Measurements from ENCODE around the gene ANGPT4. TPM values are rescaled to one million over a fixed set of nuclear protein-coding genes. Genes with fewer than 3 reads are reported as not detected.

ANGPT4 gene
- total and polyA plus RNA-seq, 2 of the 13 experiments (the other 11 are each of a cell fraction or from before 2014, with no cell fraction given) = not detected

DNA sequence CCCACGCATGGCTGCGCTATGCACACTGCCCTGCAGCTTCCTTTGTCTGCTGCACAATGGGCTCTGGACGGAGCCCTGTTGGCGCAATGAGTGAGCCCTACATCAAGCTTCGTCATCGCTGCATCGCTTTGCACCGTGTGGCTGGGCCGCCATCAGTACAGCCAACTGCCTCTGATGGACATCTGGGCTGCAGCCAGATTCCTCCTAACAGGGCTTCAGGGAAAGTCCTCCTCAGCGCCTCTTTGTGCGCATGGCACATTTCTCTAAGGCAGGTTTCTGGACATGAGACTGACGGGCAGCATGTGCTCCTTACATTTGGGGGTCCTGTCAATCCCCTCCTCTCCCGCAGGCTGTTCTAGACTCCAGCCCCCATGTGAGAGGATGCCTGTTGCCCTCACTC lies 29.7 kb upstream of the ANGPT4 start (continued):
- TF ChIP-seq, protein P1, sequence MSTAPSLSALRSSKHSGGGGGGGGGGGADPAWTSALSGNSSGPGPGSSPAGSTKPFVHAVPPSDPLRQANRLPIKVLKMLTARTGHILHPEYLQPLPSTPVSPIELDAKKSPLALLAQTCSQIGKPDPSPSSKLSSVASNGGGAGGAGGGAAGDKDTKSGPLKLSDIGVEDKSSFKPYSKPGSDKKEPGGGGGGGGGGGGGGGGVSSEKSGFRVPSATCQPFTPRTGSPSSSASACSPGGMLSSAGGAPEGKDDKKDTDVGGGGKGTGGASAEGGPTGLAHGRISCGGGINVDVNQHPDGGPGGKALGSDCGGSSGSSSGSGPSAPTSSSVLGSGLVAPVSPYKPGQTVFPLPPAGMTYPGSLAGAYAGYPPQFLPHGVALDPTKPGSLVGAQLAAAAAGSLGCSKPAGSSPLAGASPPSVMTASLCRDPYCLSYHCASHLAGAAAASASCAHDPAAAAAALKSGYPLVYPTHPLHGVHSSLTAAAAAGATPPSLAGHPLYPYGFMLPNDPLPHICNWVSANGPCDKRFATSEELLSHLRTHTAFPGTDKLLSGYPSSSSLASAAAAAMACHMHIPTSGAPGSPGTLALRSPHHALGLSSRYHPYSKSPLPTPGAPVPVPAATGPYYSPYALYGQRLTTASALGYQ (CRISPR knock-in tag; IDR thresholded peaks at IDR 0.05) = no peak
- TF ChIP-seq MAFG (CRISPR knock-in tag; IDR thresholded peaks at IDR 0.05) = no peak
- TF ChIP-seq, protein P2, sequence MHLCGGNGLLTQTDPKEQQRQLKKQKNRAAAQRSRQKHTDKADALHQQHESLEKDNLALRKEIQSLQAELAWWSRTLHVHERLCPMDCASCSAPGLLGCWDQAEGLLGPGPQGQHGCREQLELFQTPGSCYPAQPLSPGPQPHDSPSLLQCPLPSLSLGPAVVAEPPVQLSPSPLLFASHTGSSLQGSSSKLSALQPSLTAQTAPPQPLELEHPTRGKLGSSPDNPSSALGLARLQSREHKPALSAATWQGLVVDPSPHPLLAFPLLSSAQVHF (CRISPR knock-in tag; IDR thresholded peaks at IDR 0.05) = no peak
- TF ChIP-seq PHF8 (CRISPR knock-in tag; IDR thresholded peaks at IDR 0.05) = no peak

- no peak for FAIRE-seq
- no peaks in the 10 kb centered on the region for H3K9me3 ChIP-seq (ENCODE audit: low read length)
- TF ChIP-seq ZNF326 (CRISPR knock-in tag; IDR thresholded peaks at IDR 0.05; ENCODE audit: borderline replicate concordance) (no peak), CCAR2 (optimal IDR thresholded peaks at IDR 0.05; ENCODE audit: low read depth, low read length) (no peak), TBL1XR1 (IDR thresholded peaks at IDR 0.05; ENCODE audit: borderline replicate concordance, low read length, partially characterized antibody) (no peak), REL (CRISPR knock-in tag; conservative IDR thresholded peaks at IDR 0.05) (no peak), ZNF546 (CRISPR knock-in tag; conservative IDR thresholded peaks at IDR 0.05) (no peak), ZFP62 (CRISPR knock-in tag; IDR thresholded peaks at IDR 0.05) (no peak), ZNF660 (CRISPR knock-in tag; IDR thresholded peaks at IDR 0.05; ENCODE audit: borderline replicate concordance, low read depth) (no peak), PAXIP1 (CRISPR knock-in tag; conservative IDR thresholded peaks at IDR 0.05) (no peak), ZBTB26 (CRISPR knock-in tag; IDR thresholded peaks at IDR 0.05; ENCODE audit: borderline replicate concordance) (no peak), ZFX (CRISPR knock-in tag; IDR thresholded peaks at IDR 0.05; ENCODE audit: low read depth) (no peak), ZSCAN12 (CRISPR knock-in tag; IDR thresholded peaks at IDR 0.05) (no peak)
- TF ChIP-seq, protein P3, sequence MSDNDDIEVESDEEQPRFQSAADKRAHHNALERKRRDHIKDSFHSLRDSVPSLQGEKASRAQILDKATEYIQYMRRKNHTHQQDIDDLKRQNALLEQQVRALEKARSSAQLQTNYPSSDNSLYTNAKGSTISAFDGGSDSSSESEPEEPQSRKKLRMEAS (IDR thresholded peaks at IDR 0.05) = no peak
Measured at GRCh38 chr20:944774-945410, 28.8 kb upstream of the ANGPT4 start.

More at GRCh38 chr20:944774-945410, 28.8 kb upstream of the ANGPT4 start:
- Histone ChIP-seq H3K79me2 (ENCODE audit: insufficient read depth, low read length) (no peaks in the 10 kb centered on the region), H2AFZ (ENCODE audit: low read length) (no peak overlapping the region), H3K9ac (ENCODE audit: insufficient read depth, low read depth, low read length) (no peak overlapping the region), H3K4me2 (ENCODE audit: low read depth, low read length) (no peak overlapping the region), H3K27ac (ENCODE audit: extremely low read length, insufficient read depth, low read length) (no peak overlapping the region), H3K27me3 (ENCODE audit: control insufficient read depth in 1 of 2, insufficient read depth in 2 of 2, low read length in 2 of 2) (peaks cover 0 to 8% of the 10 kb centered on the region in 2 experiments; a peak in 1 of 5 replicates), H3K4me1 (ENCODE audit: insufficient read depth, low read length) (no peaks in the 10 kb centered on the region), H4K20me1 (ENCODE audit: insufficient read depth, low read length) (no peaks in the 10 kb centered on the region), H3K36me3 (replicated peaks in 1 of 2; ENCODE audit: control insufficient read depth in 1 of 2, insufficient read depth in 2 of 2, low read length in 2 of 2) (no peaks in the 10 kb centered on the region), H3K4me3 (replicated peaks in 1 of 3; ENCODE audit: insufficient read depth in 1 of 3, low read depth in 2 of 3, low read length in 3 of 3) (no peak overlapping the region)
- ATAC-seq (no peak), DNase-seq (ENCODE audit: low spot score) (no peak)
- in situ Hi-C loops (cut with HindIII; ENCODE audit: extremely low pct_ligation_motif_present, low pct_unique_long_range_greater_than_20kb) = no loop called here
- ChIA-PET POLR2A (no interaction called here), CTCF (ENCODE audit: low intra/inter-chr PET ratio, low total read pairs) (no interaction called here)
- BruUV-seq (replicated peaks) = no TSS peak
- 44% methylated on average over 13 of the region's 13 CpGs for WGBS (ENCODE audit: low lambda C conversion rate)
- intact Hi-C loops (cut with micrococcal nuclease; ENCODE audit: unreplicated experiment) = no loop called here
